GM12878 (cell line): ENCODE results near the gene BTF3L4. TPM values are rescaled to one million over a fixed set of nuclear protein-coding genes. Genes with fewer than 3 reads are reported as not detected.

Source experiments
- ATF3 ChIP-seq: IDR thresholded peaks from 2 replicates; pipeline ENCODE4 v1.6.1; 2011; ENCODE audit warnings: low read depth, mild to moderate bottlenecking, low read length, moderate library complexity, borderline replicate concordance; ENCODE audit errors: extremely low read depth
- BCL11A ChIP-seq: IDR thresholded peaks from 2 replicates; pipeline ENCODE4 v1.6.1; 2011; ENCODE audit warnings: low read depth, low read length
- E4F1 ChIP-seq: fragments of 450-650 bp; IDR thresholded peaks from 2 replicates; pipeline ENCODE4 v1.6.1; 2018; ENCODE audit warnings: borderline replicate concordance, mild to moderate bottlenecking; ENCODE audit not compliant: partially characterized antibody
- ESRRA ChIP-seq: IDR thresholded peaks from 2 replicates; pipeline ENCODE4 v1.6.1; 2012; ENCODE audit warnings: mild to moderate bottlenecking, low read length, improper control_type of control experiment
- FOXK2 ChIP-seq: fragments of 450-650 bp; IDR thresholded peaks from 2 replicates; pipeline ENCODE4 v1.6.1; 2017; ENCODE audit warnings: mild to moderate bottlenecking, moderate library complexity
- FOXM1 ChIP-seq: IDR thresholded peaks from 2 replicates; pipeline ENCODE4 v1.6.1; 2012; ENCODE audit warnings: low read depth, mild to moderate bottlenecking, inconsistent platforms, low read length, moderate library complexity
- HCFC1 ChIP-seq: fragments of 150-350 bp; IDR thresholded peaks from 2 replicates; pipeline ENCODE4 v1.6.1; 2014; ENCODE audit warnings: low read length
- HDGF ChIP-seq: fragments of 450-650 bp; IDR thresholded peaks from 2 replicates; pipeline ENCODE4 v1.6.1; 2016; ENCODE audit warnings: antibody characterized with exemption
- IKZF1 ChIP-seq: fragments of 450-650 bp; conservative IDR thresholded peaks from 2 replicates; pipeline ENCODE4 v1.6.1; 2017; ENCODE audit warnings: antibody characterized with exemption, mild to moderate bottlenecking
- MLLT1 ChIP-seq: fragments of 450-650 bp; IDR thresholded peaks from 2 replicates; pipeline ENCODE4 v1.6.1; 2016; ENCODE audit warnings: mild to moderate bottlenecking
- NBN ChIP-seq: fragments of 450-650 bp; IDR thresholded peaks from 2 replicates; pipeline ENCODE4 v1.6.1; 2016
- NFXL1 ChIP-seq: fragments of 450-650 bp; IDR thresholded peaks from 2 replicates; pipeline ENCODE4 v1.6.1; 2017; ENCODE audit warnings: antibody characterized with exemption, mild to moderate bottlenecking, borderline replicate concordance
- NFYB ChIP-seq: IDR thresholded peaks from 2 replicates; pipeline ENCODE4 v1.6.1; 2011; ENCODE audit warnings: low read depth, mild to moderate bottlenecking, low read length, improper control_type of control experiment, moderate library complexity; ENCODE audit not compliant: insufficient read depth
- POLR2A ChIP-seq: IDR thresholded peaks from 2 replicates; pipeline ENCODE4 v1.6.1; 2011; ENCODE audit warnings: low read depth, mild to moderate bottlenecking, low read length
- POLR2AphosphoS5 ChIP-seq: IDR thresholded peaks from 2 replicates; pipeline ENCODE4 v1.6.1; 2011; ENCODE audit warnings: mild to moderate bottlenecking, low read length, inconsistent platforms
- RAD51 ChIP-seq: fragments of 450-650 bp; IDR thresholded peaks from 2 replicates; pipeline ENCODE4 v1.6.1; 2016; ENCODE audit warnings: moderate library complexity, mild to moderate bottlenecking, inconsistent platforms
- RELB ChIP-seq: fragments of 450-650 bp; IDR thresholded peaks from 2 replicates; pipeline ENCODE4 v1.6.1; 2017; ENCODE audit warnings: low read depth, mild to moderate bottlenecking, moderate library complexity
- SIX5 ChIP-seq: IDR thresholded peaks from 2 replicates; pipeline ENCODE4 v1.6.1; 2011; ENCODE audit warnings: mild to moderate bottlenecking, low read depth, low read length, moderate library complexity; ENCODE audit not compliant: severe bottlenecking
- SMAD5 ChIP-seq: IDR thresholded peaks from 2 replicates; pipeline ENCODE4 v1.6.1; 2016; ENCODE audit warnings: antibody characterized with exemption, low read depth
- SMARCA5 ChIP-seq: fragments of 450-650 bp; IDR thresholded peaks from 2 replicates; pipeline ENCODE4 v1.6.1; 2017; ENCODE audit warnings: mild to moderate bottlenecking
- SPI1 ChIP-seq: IDR thresholded peaks from 2 replicates; pipeline ENCODE4 v1.6.1; 2011; ENCODE audit warnings: low read depth, mild to moderate bottlenecking, low read length, moderate library complexity, borderline replicate concordance; ENCODE audit not compliant: insufficient read depth
- USF1 ChIP-seq: IDR thresholded peaks from 2 replicates; pipeline ENCODE4 v1.6.1; 2011; ENCODE audit warnings: borderline replicate concordance, low read depth, mild to moderate bottlenecking, moderate library complexity, mixed read lengths, low read length; ENCODE audit not compliant: insufficient read depth; ENCODE audit errors: extremely low read length
- ZNF24 ChIP-seq: fragments of 450-650 bp; IDR thresholded peaks from 2 replicates; pipeline ENCODE4 v1.6.1; 2017; ENCODE audit warnings: antibody characterized with exemption, mild to moderate bottlenecking
- ZNF622 ChIP-seq: fragments of 450-650 bp; IDR thresholded peaks from 2 replicates; pipeline ENCODE4 v1.6.1; 2017; ENCODE audit warnings: mild to moderate bottlenecking, inconsistent platforms
- polyA plus RNA-seq, 11 experiments: library from polyadenylated mRNA; depleted of rRNA in 4 of 11; unstranded in 6 of 11; stranded (reverse) in 5 of 11; fragments of >200 nt; fragmentation: Nextera tagmentation in 4 of 11; fragmentation: Illumina TruSeq in 1 of 11; extraction: Ambion mirVana in 4 of 11; extraction: Trizol in 1 of 11; gene quantifications; 1 replicate in 1 of 11; 2 replicates in 10 of 11; pipeline versions ENCODE4 v1.2.1 to v1.2.3, GENCODE V29; 2011 to 2016; ENCODE audit warnings: inconsistent platforms in 2 of 11, missing spikeins in 2 of 11, low read depth in 1 of 11
- total RNA-seq, 4 experiments: library from RNA; depleted of rRNA in 3 of 4; stranded (reverse); fragments of >200 nt in 3 of 4; fragmentation: Illumina TruSeq in 1 of 4; extraction: Trizol in 1 of 4; gene quantifications; 2 replicates each; pipeline versions ENCODE4 v1.2.1 to v1.2.3, GENCODE V29; 2013 to 2021

The BTF3L4 gene
- total and polyA plus RNA-seq, 10 of the 15 experiments (the other 5 are each of a cell fraction or from before 2014, with no cell fraction given), result 25.0 to 76.9 (median 66.8) TPM

- TF ChIP-seq ATF3 (no peak), SPI1 (peak; percentile 22; the same call in 1 of the 2 replicates), FOXK2 (no peak), SMAD5 (0 out of 2 replicates have a peak, but pooled peaks have one; percentile 54), ZNF622 (no peak), SIX5 (no peak), POLR2AphosphoS5 (peak; percentile 64), FOXM1 (no peak), NFXL1 (no peak), NFYB (0 out of 2 replicates have a peak, but pooled peaks have one; percentile 9), ESRRA (0 out of 2 replicates have a peak, but pooled peaks have one; percentile 29), RELB (no peak), IKZF1 (peak; percentile 58), MLLT1 (peak; percentile 76), SMARCA5 (peak; percentile 89), USF1 (peak; percentile 54), RAD51 (peak; percentile 90), POLR2A (peak; percentile 74), HCFC1 (no peak; the same call in 1 of the 2 replicates), BCL11A (no peak), ZNF24 (no peak), HDGF (peak; percentile 54; the same call in 1 of the 2 replicates), E4F1 (peak; percentile 22), NBN (peak; percentile 71)
These were observed at the start of gene BTF3L4 (continued) for GRCh38 chr1:52056163-52056936.
